Lower leg skin (tissue), 4 donors: ENCODE results near the gene TTC33. TPM values are rescaled to one million over a fixed set of nuclear protein-coding genes. Genes with fewer than 3 reads are reported as not detected.

ENCODE experiments used
- DNase-seq, 2 donors: peaks; one replicate each; pipeline ENCODE4 v3.0.0-alpha.2; 2019; ENCODE audit warnings: low spot score in 2 of 2
- H3K4me3 ChIP-seq: fragments of 200-600 bp; sonication (generic); 2 replicates; pipeline ENCODE4 v1.5.1; 2017; ENCODE audit warnings: mild to moderate bottlenecking, low read depth; ENCODE audit not compliant: poor library complexity, severe bottlenecking
- POLR2A ChIP-seq, 2 donors: fragments of 450-650 bp; IDR thresholded peaks; one replicate each; pipeline ENCODE4 v1.6.1; 2016 to 2017; ENCODE audit warnings: antibody characterized with exemption in 2 of 2, mild to moderate bottlenecking in 1 of 2, moderate library complexity in 1 of 2
- WGBS, 2 donors: methylation state at CpG; one replicate each; pipeline ENCODE4 v1.1.5; 2018; 5-methylcytosine and 5-hydroxymethylcytosine counted together
- intact Hi-C: fragments of 100-400 bp; cut with DNase I; formaldehyde crosslinking; loops from one replicate; pipeline ENCODE4 v1.15.0; 2023; ENCODE audit warnings: low total_unique reads
- total RNA-seq, 4 donors: library from RNA; depleted of rRNA; stranded (reverse); fragments of >200 nt; gene quantifications; one replicate each; pipeline ENCODE4 v1.1.0, GENCODE V29; 2016
- TF ChIP-seq, protein P1 (sequence below), 3 donors: fragments of 450-650 bp; IDR thresholded peaks; one replicate each; pipeline ENCODE4 v1.5.1; 2016; ENCODE audit warnings: antibody characterized with exemption in 3 of 3, mild to moderate bottlenecking in 3 of 3, moderate library complexity in 2 of 3

TTC33 gene
- total RNA-seq, 4 donors from 2014 or later: 8.7 to 13.1 (median 11.0) TPM

DNA sequence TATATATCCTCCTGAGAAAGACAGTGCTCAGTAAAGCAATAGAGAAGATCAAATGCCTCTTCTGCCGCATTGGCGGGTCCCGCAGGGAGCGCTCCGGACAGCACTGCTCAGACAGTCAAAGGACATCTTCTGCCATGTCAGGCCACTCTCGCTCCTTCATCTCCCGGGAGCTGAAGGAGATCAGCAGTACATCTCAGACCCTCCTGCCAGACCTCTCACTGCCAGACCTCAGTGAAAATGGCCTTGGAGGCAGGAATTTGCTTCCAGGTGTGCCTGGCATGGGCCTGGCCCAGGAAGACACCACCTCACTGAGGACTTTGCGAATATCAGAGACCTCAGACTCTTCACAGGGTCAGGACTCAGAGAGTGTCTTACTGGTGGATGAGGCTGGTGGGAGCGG, 63.9 kb downstream of the TTC33 start:
- 93 to 99% methylated on average over 9 of the region's 9 CpGs for WGBS, 2 donors
- TF ChIP-seq POLR2A (IDR thresholded peaks at IDR 0.05): no peak
- TF ChIP-seq, protein P1, sequence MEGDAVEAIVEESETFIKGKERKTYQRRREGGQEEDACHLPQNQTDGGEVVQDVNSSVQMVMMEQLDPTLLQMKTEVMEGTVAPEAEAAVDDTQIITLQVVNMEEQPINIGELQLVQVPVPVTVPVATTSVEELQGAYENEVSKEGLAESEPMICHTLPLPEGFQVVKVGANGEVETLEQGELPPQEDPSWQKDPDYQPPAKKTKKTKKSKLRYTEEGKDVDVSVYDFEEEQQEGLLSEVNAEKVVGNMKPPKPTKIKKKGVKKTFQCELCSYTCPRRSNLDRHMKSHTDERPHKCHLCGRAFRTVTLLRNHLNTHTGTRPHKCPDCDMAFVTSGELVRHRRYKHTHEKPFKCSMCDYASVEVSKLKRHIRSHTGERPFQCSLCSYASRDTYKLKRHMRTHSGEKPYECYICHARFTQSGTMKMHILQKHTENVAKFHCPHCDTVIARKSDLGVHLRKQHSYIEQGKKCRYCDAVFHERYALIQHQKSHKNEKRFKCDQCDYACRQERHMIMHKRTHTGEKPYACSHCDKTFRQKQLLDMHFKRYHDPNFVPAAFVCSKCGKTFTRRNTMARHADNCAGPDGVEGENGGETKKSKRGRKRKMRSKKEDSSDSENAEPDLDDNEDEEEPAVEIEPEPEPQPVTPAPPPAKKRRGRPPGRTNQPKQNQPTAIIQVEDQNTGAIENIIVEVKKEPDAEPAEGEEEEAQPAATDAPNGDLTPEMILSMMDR (IDR thresholded peaks at IDR 0.05): no peak
- intact Hi-C loops: no loop called here
- H3K4me3 ChIP-seq: no peak overlapping the region
- no peak for DNase-seq

- WGBS, 2 donors: 59 to 61% methylated on average over 3 of the region's 3 CpGs
- TF ChIP-seq, protein P1 (IDR thresholded peaks at IDR 0.05): no peak
- no peak for TF ChIP-seq POLR2A (IDR thresholded peaks at IDR 0.05)
- no peak overlapping the region for H3K4me3 ChIP-seq
- intact Hi-C loops: no loop called here
- no peak for DNase-seq
Measured at GRCh38 chr5:40690267-40690666, 65.5 kb downstream of the TTC33 start.

DNA sequence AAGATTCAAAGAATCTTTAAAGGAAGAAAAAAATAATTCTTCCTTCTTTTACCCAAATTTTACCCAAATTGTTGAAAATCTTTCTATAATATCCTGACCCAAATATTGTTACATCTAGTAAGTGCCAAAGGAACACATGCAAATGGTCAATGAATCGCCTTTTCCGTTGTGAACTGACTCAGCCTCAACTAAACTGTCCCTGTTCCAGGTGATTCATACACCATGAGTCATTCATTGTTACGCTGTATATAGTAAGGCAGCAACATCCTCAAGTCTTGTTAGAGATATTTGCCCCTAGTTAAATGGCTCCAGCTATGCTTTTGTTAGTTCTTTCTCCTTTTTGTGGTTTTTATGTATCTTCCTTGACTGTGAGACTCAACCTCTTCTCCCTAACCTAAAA, 66.3 kb downstream of the TTC33 start:
- intact Hi-C loops: loop anchor here (5.0 kb wide), 1 partner anchor 742 kb away; no protein-coding TSS in a partner anchor
- H3K4me3 ChIP-seq: no peak overlapping the region
- 6 to 7% methylated on average over 3 of the region's 3 CpGs for WGBS, 2 donors
- peak in 1 of 2 donors; percentile 56 for DNase-seq
- TF ChIP-seq, protein P1 (IDR thresholded peaks at IDR 0.05): no peak
- TF ChIP-seq POLR2A (IDR thresholded peaks at IDR 0.05): no peak

GRCh38 chr5:40688996-40689395, 66.8 kb downstream of the TTC33 start:
- TF ChIP-seq, protein P1 (IDR thresholded peaks at IDR 0.05): no peak
- no peak for TF ChIP-seq POLR2A (IDR thresholded peaks at IDR 0.05)
- no peak overlapping the region for H3K4me3 ChIP-seq
- DNase-seq: no peak
- intact Hi-C loops: loop anchor here (5.0 kb wide), 1 partner anchor 742 kb away; no protein-coding TSS in a partner anchor

DNA sequence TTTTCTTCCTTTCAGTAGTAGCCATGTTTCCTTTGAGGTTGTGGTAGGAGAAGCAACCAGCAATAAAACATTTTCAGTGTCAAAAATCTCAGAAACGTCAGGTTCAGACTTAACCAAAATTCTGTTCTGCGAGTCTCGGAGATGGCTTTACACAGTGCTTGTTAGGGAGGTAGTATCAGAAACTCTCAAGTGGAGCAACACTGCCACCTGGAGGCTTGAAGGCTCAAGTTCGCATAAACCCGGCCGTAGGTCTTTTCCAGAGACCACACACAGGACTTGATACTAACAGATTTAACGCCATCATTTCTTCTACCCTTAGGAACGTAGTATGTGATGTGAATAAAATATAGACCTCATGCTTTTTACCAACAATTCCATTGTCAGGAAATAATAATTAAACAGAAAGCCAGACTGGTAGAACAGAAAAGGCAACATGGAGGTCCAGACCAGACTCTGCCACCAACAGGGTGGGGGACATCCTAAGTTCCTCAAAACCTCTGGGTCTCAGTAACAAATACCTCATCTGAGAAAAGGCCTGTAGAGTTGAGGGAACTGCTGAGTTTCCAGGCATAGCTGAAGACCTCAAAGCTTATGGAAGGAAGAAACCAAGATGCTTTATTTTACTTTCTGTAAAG, 67.5 kb downstream of the TTC33 start:
- DNase-seq: peak; percentile 89 to 94
- TF ChIP-seq, protein P1 (IDR thresholded peaks at IDR 0.05): peak in 1 of 3 donors; percentile 65
- TF ChIP-seq POLR2A (IDR thresholded peaks at IDR 0.05): no peak
- WGBS, 2 donors: 0% methylated on average over 8 of the region's 8 CpGs
- intact Hi-C loops: loop anchor here (5.0 kb wide), 1 partner anchor 741 kb away; no protein-coding TSS in a partner anchor
- no peak overlapping the region for H3K4me3 ChIP-seq

GRCh38 chr5:40687321-40687720, 68.4 kb downstream of the TTC33 start:
- intact Hi-C loops: loop anchor here (5.0 kb wide), 1 partner anchor 740 kb away; no protein-coding TSS in a partner anchor
- 47 to 52% methylated on average over 7 of the region's 7 CpGs for WGBS, 2 donors
- TF ChIP-seq, protein P1 (IDR thresholded peaks at IDR 0.05): no peak
- no peak for TF ChIP-seq POLR2A (IDR thresholded peaks at IDR 0.05)

More at GRCh38 chr5:40687321-40687720, 68.4 kb downstream of the TTC33 start:
- no peak for DNase-seq
- H3K4me3 ChIP-seq: no peak overlapping the region
